GM12872 (cell line): ENCODE results near the gene CAVIN4.

Experiments
- TF ChIP-seq, protein P1 (sequence below): IDR thresholded peaks from 3 replicates; pipeline ENCODE4 v1.5.1; 2011; ENCODE audit warnings: low read depth, mild to moderate bottlenecking, low read length, moderate library complexity; ENCODE audit not compliant: insufficient read depth

The CAVIN4 gene

DNA sequence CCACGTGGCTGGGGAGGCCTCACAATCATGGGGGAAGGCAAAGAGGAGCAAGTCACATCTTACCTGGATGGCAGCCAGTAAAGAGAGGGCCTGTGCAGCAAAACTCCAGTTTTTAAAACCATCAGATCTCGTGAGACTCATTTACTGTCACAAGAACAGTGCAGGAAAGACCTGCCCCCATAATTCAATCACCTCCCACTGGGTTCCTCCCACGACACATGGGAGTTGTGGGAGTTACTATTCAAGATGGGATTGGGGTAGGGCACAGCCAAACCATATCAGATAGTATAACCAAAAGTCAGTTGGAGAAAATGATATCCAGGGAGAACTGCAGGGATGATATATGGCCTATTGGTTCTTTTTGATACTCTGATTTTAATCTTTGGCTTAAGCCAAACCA lies 10.0 kb upstream of the CAVIN4 start:
- TF ChIP-seq, protein P1, sequence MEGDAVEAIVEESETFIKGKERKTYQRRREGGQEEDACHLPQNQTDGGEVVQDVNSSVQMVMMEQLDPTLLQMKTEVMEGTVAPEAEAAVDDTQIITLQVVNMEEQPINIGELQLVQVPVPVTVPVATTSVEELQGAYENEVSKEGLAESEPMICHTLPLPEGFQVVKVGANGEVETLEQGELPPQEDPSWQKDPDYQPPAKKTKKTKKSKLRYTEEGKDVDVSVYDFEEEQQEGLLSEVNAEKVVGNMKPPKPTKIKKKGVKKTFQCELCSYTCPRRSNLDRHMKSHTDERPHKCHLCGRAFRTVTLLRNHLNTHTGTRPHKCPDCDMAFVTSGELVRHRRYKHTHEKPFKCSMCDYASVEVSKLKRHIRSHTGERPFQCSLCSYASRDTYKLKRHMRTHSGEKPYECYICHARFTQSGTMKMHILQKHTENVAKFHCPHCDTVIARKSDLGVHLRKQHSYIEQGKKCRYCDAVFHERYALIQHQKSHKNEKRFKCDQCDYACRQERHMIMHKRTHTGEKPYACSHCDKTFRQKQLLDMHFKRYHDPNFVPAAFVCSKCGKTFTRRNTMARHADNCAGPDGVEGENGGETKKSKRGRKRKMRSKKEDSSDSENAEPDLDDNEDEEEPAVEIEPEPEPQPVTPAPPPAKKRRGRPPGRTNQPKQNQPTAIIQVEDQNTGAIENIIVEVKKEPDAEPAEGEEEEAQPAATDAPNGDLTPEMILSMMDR: no peak

DNA sequence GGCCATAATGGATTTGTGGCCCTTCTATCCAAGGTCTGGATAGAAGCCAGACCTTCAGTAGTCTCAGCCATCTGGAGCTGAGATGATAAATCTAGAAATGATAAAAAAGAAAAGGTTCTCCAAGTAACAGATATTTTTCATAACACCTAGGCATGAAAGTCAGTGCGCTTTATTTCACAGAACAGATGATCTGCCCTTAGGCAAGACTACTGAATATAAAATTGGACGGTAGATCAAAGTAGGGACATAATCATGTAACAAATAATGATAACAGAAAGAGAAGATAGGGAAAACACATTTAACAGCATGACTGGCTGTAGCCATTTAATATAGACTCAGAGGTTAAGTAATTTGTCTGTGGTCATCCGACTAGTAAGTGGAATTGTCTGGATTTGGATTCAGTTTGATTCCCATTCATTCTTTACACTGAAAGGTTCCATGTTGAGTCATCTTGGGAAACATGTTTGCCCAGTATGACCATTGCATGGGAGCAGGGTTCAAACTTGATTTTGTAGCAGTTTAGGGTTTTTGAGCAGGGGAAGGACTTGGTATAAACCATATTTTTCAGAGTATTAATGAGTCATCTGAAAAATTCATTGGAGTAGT lies 4.1 kb upstream of the CAVIN4 start:
- TF ChIP-seq, protein P1: no peak

DNA sequence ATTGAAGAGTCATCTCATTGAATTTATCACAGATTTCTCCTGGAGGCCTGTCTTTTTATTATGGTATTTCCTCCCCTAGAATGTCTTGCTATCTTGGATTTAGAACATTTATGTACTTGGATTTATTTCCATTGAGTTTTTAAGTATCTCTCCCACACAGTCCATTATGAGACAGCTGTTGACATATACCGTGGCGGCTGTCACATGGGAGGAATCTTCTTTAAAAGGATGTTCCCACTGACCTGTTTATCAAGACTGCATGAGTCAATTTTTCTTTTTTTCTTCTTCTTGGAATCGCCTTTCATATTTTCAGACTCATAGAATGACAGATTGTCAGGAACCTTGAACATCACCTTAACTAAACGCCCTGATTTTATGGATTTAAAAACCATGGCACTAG lies 2.9 kb upstream of the CAVIN4 start:
- TF ChIP-seq, protein P1: no peak

DNA sequence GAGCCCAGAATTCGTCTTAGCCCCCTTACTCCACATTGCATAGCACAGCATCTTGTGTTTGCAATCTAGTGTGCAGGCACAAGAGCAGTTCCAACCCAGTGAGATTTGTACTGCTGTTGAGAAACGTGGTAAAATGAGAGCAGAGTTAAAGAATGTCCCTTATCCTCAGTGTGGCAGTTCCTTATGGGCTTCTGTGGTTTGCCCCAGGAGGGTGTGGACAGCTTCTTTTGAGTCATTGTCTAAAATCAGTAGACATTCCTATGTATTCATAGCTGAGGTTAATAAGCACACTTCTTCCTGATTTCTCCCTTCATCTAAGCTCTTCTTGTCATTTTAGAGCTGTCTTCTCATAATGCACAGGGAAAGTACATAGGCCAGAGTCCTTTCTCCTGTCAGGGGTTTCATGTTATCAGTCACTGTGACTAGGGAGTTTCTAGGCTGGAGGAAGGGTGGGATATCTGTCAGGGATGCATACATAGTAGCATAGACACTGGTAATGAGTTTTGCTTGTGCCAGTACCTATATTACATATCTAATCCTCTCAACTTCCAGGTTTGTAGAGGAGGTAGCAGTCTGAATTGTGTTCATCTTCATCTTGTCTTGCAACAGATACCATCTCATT lies 2.0 kb upstream of the CAVIN4 start:
- TF ChIP-seq, protein P1: no peak

DNA sequence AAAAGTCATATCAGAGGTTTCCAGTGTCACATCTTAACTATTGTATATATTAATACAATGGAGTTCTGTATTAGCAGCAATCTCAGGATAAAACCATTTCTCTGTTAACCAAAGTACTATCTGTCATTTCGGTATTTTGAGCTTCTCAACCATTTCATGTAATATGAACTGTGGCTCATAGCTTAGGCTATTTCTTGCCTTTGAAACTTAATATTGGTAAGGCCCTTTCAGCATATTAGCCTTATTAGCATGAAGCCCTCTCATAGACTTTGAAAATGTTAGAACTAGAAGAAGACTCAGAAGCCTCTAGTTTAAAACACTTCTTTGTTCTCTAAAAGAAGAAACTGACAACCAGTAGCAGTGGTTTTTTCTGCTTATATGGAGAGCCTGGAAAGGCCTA lies 731 bp downstream of the CAVIN4 start:
- TF ChIP-seq, protein P1: no peak

DNA sequence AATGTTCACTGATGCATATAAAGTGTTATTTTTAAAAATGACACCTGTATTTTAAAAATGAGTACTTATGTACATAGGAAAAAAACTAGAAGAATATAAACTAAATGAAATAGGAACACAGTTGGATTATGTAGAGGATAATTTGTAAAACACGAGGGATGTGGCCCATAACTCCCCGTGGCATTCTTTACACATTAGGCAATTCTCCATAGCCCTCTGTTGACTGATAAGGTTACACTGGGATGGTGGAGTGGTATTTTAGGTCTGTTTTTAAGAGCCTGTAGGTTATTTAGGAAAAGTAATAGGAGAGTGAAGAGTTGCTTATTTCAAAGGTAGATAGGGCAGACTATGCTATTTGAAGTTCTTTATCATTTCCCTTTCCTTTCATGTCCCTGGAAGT lies 1.8 kb downstream of the CAVIN4 start:
- TF ChIP-seq, protein P1: no peak

DNA sequence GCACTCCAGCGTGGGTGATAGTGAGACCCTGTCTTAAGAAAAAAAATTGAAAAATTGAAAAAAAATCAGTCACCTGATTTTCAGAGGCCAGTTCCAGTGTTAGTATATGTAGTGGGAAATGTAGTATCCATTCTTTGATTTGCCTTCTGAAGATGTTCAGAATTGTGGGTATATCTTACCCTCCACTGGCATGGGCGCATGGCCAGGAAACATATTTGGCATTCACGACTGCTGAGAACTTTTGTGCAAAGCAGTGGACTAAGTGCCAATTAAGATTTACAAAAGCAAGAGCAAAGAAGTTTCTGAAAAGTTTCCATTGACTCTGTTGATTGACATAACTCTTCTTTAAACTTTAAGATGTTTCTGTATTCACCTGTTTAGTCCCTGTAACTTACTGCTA lies 2.4 kb downstream of the CAVIN4 start:
- TF ChIP-seq, protein P1: no peak
